GM18499 (cell line): ENCODE measurements around the gene SFT2D1.

Experiments
- ATAC-seq: cut with Tn5 transposase; IDR thresholded peaks from one replicate; pipeline ENCODE4 v1.9.1; 2021; ENCODE audit warnings: moderate number of reproducible peaks; ENCODE audit not compliant: insufficient read depth, unreplicated experiment

The SFT2D1 gene

GRCh38 chr6:166335378-166336302 is 6.7 kb downstream of the SFT2D1 start:
- peak; percentile 42 for ATAC-seq

- ATAC-seq, result no peak
Observed at GRCh38 chr6:166334878-166335277, 7.5 kb downstream of the SFT2D1 start.

GRCh38 chr6:166333172-166333995 is 9.0 kb downstream of the SFT2D1 start:
- no peak for ATAC-seq

- ATAC-seq, result no peak
Observed at GRCh38 chr6:166331503-166332415, 10.6 kb downstream of the SFT2D1 start.

- no peak for ATAC-seq
Observed at GRCh38 chr6:166330612-166331011, 11.7 kb downstream of the SFT2D1 start.

- ATAC-seq, result peak; percentile 45
Observed at GRCh38 chr6:166325383-166326042, 16.8 kb downstream of the SFT2D1 start.

GRCh38 chr6:166323395-166323794 is 18.9 kb downstream of the SFT2D1 start:
- ATAC-seq, result no peak

- ATAC-seq, result no peak
Observed at GRCh38 chr6:166318649-166319600, 23.4 kb downstream of the SFT2D1 start.

GRCh38 chr6:166318227-166318626 is 24.1 kb downstream of the SFT2D1 start:
- ATAC-seq, result no peak

- no peak for ATAC-seq
Observed at GRCh38 chr6:166317261-166318212, 24.8 kb downstream of the SFT2D1 start.

GRCh38 chr6:166315436-166315835 is 26.9 kb downstream of the SFT2D1 start:
- ATAC-seq, result no peak

GRCh38 chr6:166314454-166314853 is 27.9 kb downstream of the SFT2D1 start:
- no peak for ATAC-seq

- ATAC-seq, result no peak
Observed at GRCh38 chr6:166313255-166314070, 28.9 kb downstream of the SFT2D1 start.

GRCh38 chr6:166312832-166313231 is 29.5 kb downstream of the SFT2D1 start:
- ATAC-seq, result no peak

GRCh38 chr6:166310634-166311033 is 31.7 kb downstream of the SFT2D1 start:
- ATAC-seq, result no peak

- no peak for ATAC-seq
Observed at GRCh38 chr6:166309977-166310376, 32.4 kb downstream of the SFT2D1 start.
